ENCODE measurements around the gene ENTHD1. TPM values are rescaled to one million over a fixed set of nuclear protein-coding genes. Genes with fewer than 3 reads are reported as not detected.
A peak's percentile ranks its signal among the peaks of the same experiment; 100 is the strongest.

ENTHD1 gene
- total RNA-seq, 1 experiment from 2014 or later: not detected

GRCh38 chr22:39693943-39694500 is 199.5 kb downstream of the ENTHD1 start:
- no peak for TF ChIP-seq CTCF (conservative IDR thresholded peaks at IDR 0.05)
- no peak overlapping the region for H3K4me2 ChIP-seq (ENCODE audit: insufficient read depth, insufficient read length, low read length)
- no peak overlapping the region for H2AK5ac ChIP-seq (ENCODE audit: insufficient read length, low read length)
- no peak overlapping the region for H3K4ac ChIP-seq (ENCODE audit: low read depth, low read length)
- no peak overlapping the region for H3K27ac ChIP-seq (ENCODE audit: insufficient read length, low read depth, low read length)
- H3K79me1 ChIP-seq (ENCODE audit: insufficient read depth, low read depth, low read length, poor library complexity, severe bottlenecking): no peaks in the 10 kb centered on the region
- H4K5ac ChIP-seq (ENCODE audit: insufficient read length, low read depth, low read length): no peak overlapping the region
- no peaks in the 10 kb centered on the region for H3K36me3 Mint-ChIP-seq (ENCODE audit: insufficient read depth in 1 of 3, low read depth in 3 of 3)
- H3K18ac ChIP-seq (ENCODE audit: insufficient read length, low read depth, low read length): no peak overlapping the region
- H2BK15ac ChIP-seq (ENCODE audit: low read depth, low read length): no peak overlapping the region
- H3K27me3 Mint-ChIP-seq (ENCODE audit: low read depth): peaks cover 19% of the 10 kb centered on the region
- peaks cover 4 to 23% of the 10 kb centered on the region in 2 experiments; a peak in 3 of 4 replicates for H3K4me1 Mint-ChIP-seq
- H3K27me3 ChIP-seq (ENCODE audit: insufficient read depth, low read length): no peaks in the 10 kb centered on the region
- no peak overlapping the region for H3T11ph ChIP-seq (ENCODE audit: low read length)
- H3K79me2 ChIP-seq (ENCODE audit: insufficient read depth, low read length): no peaks in the 10 kb centered on the region
- no peak overlapping the region; a peak in 1 of 7 replicates for H3K27ac Mint-ChIP-seq
- peak overlapping the region; percentile 41; the same call in 1 of the 2 replicates for H3K14ac ChIP-seq (ENCODE audit: insufficient read depth, low read length)
- no peak overlapping the region for H4K91ac ChIP-seq (ENCODE audit: insufficient read length, low read depth, low read length)
- no peak overlapping the region for H2AFZ ChIP-seq (ENCODE audit: low read length)
- H3K56ac ChIP-seq (ENCODE audit: insufficient read length, low read depth, low read length): no peak overlapping the region
- no CpG with 5 or more reads among the region's 14 CpGs for WGBS (ENCODE audit: extremely low coverage, insufficient read length, low lambda C conversion rate)
- no peaks in the 10 kb centered on the region for H3K9me3 Mint-ChIP-seq
- H3K23me2 ChIP-seq (ENCODE audit: insufficient read length, low read depth, low read length, poor library complexity, severe bottlenecking): no peaks in the 10 kb centered on the region
- peaks cover 3% of the 10 kb centered on the region for H4K20me1 ChIP-seq (ENCODE audit: control insufficient read depth, insufficient read depth, insufficient read length)
- no peaks in the 10 kb centered on the region; the same call in 1 of the 2 replicates for H3K4me1 ChIP-seq (ENCODE audit: insufficient read depth, low read length)
- no peak overlapping the region for H3K9ac ChIP-seq (ENCODE audit: extremely low read depth, insufficient read length, low read length)
- H2BK5ac ChIP-seq (ENCODE audit: insufficient read length, low read length): no peak overlapping the region
- H3K9me3 ChIP-seq (ENCODE audit: control insufficient read depth, low read depth, low read length): no peaks in the 10 kb centered on the region
- H2BK12ac ChIP-seq (ENCODE audit: insufficient read length, low read depth, low read length): no peak overlapping the region
- H2BK20ac ChIP-seq (ENCODE audit: low read depth, low read length, poor library complexity, severe bottlenecking): no peak overlapping the region
- no peak for DNase-seq
- no peak overlapping the region for H3K4me3 Mint-ChIP-seq
- H2BK120ac ChIP-seq (ENCODE audit: low read depth, low read length, poor library complexity, severe bottlenecking): no peak overlapping the region
- no peak overlapping the region for H4K8ac ChIP-seq (replicated peaks; ENCODE audit: insufficient read length, low read depth, low read length)
- no peak overlapping the region for H3K23ac ChIP-seq (ENCODE audit: insufficient read length, low read depth, low read length)

Other genes starting within 250 kb of the ENTHD1 start
- gene GRAP2, start 7.3 kb upstream of the ENTHD1 start, total RNA-seq (2021): not detected in 2 replicates
- gene TMA7B, start 66.6 kb upstream of the ENTHD1 start, total RNA-seq (2021): not detected in 2 replicates
- gene FAM83F, start 101.2 kb upstream of the ENTHD1 start, total RNA-seq (2021): 17.4 and 19.6 TPM in 2 replicates